Effector memory CD4-positive, alpha-beta T cell (primary cell): ENCODE data around the gene SLC44A1.

ENCODE experiments used
- DNase-seq, 3 donors: peaks; one replicate each; pipeline ENCODE4 v3.0.0-alpha.2; 2020
- H3K27ac ChIP-seq: 2 replicates; pipeline ENCODE4 v1.7.0; 2013; ENCODE audit warnings: mild to moderate bottlenecking, low read length, moderate library complexity; ENCODE audit not compliant: insufficient read depth, poor library complexity, severe bottlenecking
- H3K27me3 ChIP-seq: replicated peaks from 2 replicates; pipeline ENCODE4 v1.7.0; 2013; ENCODE audit warnings: mild to moderate bottlenecking, low read length; ENCODE audit not compliant: insufficient read depth, control insufficient read depth, poor library complexity, severe bottlenecking
- H3K36me3 ChIP-seq: 2 replicates; pipeline ENCODE4 v1.7.0; 2013; ENCODE audit warnings: mild to moderate bottlenecking, low read length, moderate library complexity; ENCODE audit not compliant: control insufficient read depth, insufficient read depth
- H3K4me1 ChIP-seq: 2 replicates; pipeline ENCODE4 v1.7.0; 2013; ENCODE audit warnings: low read length, mild to moderate bottlenecking; ENCODE audit not compliant: control insufficient read depth, insufficient read depth, poor library complexity, severe bottlenecking
- H3K4me3 ChIP-seq: 2 replicates; pipeline ENCODE4 v1.7.0; 2013; ENCODE audit warnings: low read length, low read depth, mild to moderate bottlenecking; ENCODE audit not compliant: insufficient read depth, poor library complexity, severe bottlenecking
- H3K9me3 ChIP-seq: 2 replicates; pipeline ENCODE4 v1.7.0; 2013; ENCODE audit warnings: mild to moderate bottlenecking, low read length, moderate library complexity; ENCODE audit not compliant: control insufficient read depth

Gene SLC44A1

GRCh38 chr9:105406369-105406768 lies 161.9 kb downstream of the SLC44A1 start:
- H3K4me1 ChIP-seq, result peaks cover 15% of the 10 kb centered on the region
- DNase-seq, result no peak
- H3K9me3 ChIP-seq, result no peaks in the 10 kb centered on the region
- H3K27me3 ChIP-seq, result peaks cover 7% of the 10 kb centered on the region
- no peak overlapping the region for H3K4me3 ChIP-seq
- no peak overlapping the region for H3K27ac ChIP-seq
- H3K36me3 ChIP-seq, result no peaks in the 10 kb centered on the region

GRCh38 chr9:105413525-105413924 lies 169.1 kb downstream of the SLC44A1 start:
- no peak overlapping the region for H3K4me3 ChIP-seq
- H3K36me3 ChIP-seq, result no peaks in the 10 kb centered on the region
- no peaks in the 10 kb centered on the region for H3K9me3 ChIP-seq
- H3K4me1 ChIP-seq, result no peaks in the 10 kb centered on the region
- H3K27me3 ChIP-seq, result no peaks in the 10 kb centered on the region
- DNase-seq, result no peak
- no peak overlapping the region for H3K27ac ChIP-seq

GRCh38 chr9:105414947-105415661 lies 170.7 kb downstream of the SLC44A1 start:
- DNase-seq, result peak; percentile 19 to 51 (median 30)
- H3K4me1 ChIP-seq, result no peaks in the 10 kb centered on the region
- H3K27me3 ChIP-seq, result no peaks in the 10 kb centered on the region
- H3K9me3 ChIP-seq, result no peaks in the 10 kb centered on the region
- no peak overlapping the region for H3K4me3 ChIP-seq
- H3K36me3 ChIP-seq, result no peaks in the 10 kb centered on the region
- H3K27ac ChIP-seq, result no peak overlapping the region

GRCh38 chr9:105415662-105415980 lies 171.2 kb downstream of the SLC44A1 start:
- Histone ChIP-seq H3K4me1 (no peaks in the 10 kb centered on the region), H3K36me3 (no peaks in the 10 kb centered on the region), H3K9me3 (no peaks in the 10 kb centered on the region), H3K27ac (no peak overlapping the region), H3K27me3 (no peaks in the 10 kb centered on the region), H3K4me3 (no peak overlapping the region)
- DNase-seq, result no peak

- Histone ChIP-seq H3K36me3 (no peaks in the 10 kb centered on the region), H3K4me1 (no peaks in the 10 kb centered on the region), H3K4me3 (no peak overlapping the region), H3K27me3 (no peaks in the 10 kb centered on the region), H3K9me3 (no peaks in the 10 kb centered on the region), H3K27ac (no peak overlapping the region)
- no peak for DNase-seq
These were observed 172.4 kb downstream of the SLC44A1 start for GRCh38 chr9:105416840-105417239.

- no peak for DNase-seq
- Histone ChIP-seq H3K27ac (no peak overlapping the region), H3K4me3 (no peak overlapping the region), H3K9me3 (no peaks in the 10 kb centered on the region), H3K4me1 (no peaks in the 10 kb centered on the region), H3K27me3 (no peaks in the 10 kb centered on the region), H3K36me3 (no peaks in the 10 kb centered on the region)
These were observed 174.4 kb downstream of the SLC44A1 start for GRCh38 chr9:105418588-105419500.

GRCh38 chr9:105419816-105420597 lies 175.6 kb downstream of the SLC44A1 start:
- no peaks in the 10 kb centered on the region for H3K9me3 ChIP-seq
- no peaks in the 10 kb centered on the region for H3K36me3 ChIP-seq
- no peak overlapping the region for H3K27ac ChIP-seq
- H3K27me3 ChIP-seq, result no peaks in the 10 kb centered on the region
- H3K4me1 ChIP-seq, result no peaks in the 10 kb centered on the region
- no peak overlapping the region for H3K4me3 ChIP-seq
- no peak for DNase-seq

- no peak overlapping the region for H3K27ac ChIP-seq
- H3K27me3 ChIP-seq, result no peaks in the 10 kb centered on the region
- no peaks in the 10 kb centered on the region for H3K36me3 ChIP-seq
- H3K4me3 ChIP-seq, result no peak overlapping the region
- DNase-seq, result no peak
- no peaks in the 10 kb centered on the region for H3K9me3 ChIP-seq
- H3K4me1 ChIP-seq, result no peaks in the 10 kb centered on the region
These were observed 176.7 kb downstream of the SLC44A1 start for GRCh38 chr9:105421154-105421553.

- Histone ChIP-seq H3K27me3 (no peaks in the 10 kb centered on the region), H3K4me1 (no peaks in the 10 kb centered on the region), H3K4me3 (no peak overlapping the region), H3K36me3 (no peaks in the 10 kb centered on the region), H3K9me3 (no peaks in the 10 kb centered on the region), H3K27ac (no peak overlapping the region)
- DNase-seq, result no peak
These were observed 177.4 kb downstream of the SLC44A1 start for GRCh38 chr9:105421864-105422263.
